Measurements from ENCODE around the gene CTDSPL. TPM values are rescaled to one million over a fixed set of nuclear protein-coding genes. Genes with fewer than 3 reads are reported as not detected.

CTDSPL gene
- total RNA-seq, 2 experiments from 2014 or later = 1.6 to 2.3 TPM

- Mint-ChIP-seq H3K4me1 (peaks cover 3% of the 10 kb centered on the region), H3K9me3 (no peaks in the 10 kb centered on the region), H3K36me3 (no peaks in the 10 kb centered on the region), H3K27me3 (no peaks in the 10 kb centered on the region), H3K27ac (no peak overlapping the region), H3K4me3 (no peak overlapping the region)
- DNase-seq = no peak
Observed at GRCh38 chr3:37932505-37932904, 70.8 kb downstream of the CTDSPL start.

GRCh38 chr3:37934631-37935289 lies 73.1 kb downstream of the CTDSPL start:
- no peak overlapping the region for H3K27ac Mint-ChIP-seq
- no peaks in the 10 kb centered on the region for H3K27me3 Mint-ChIP-seq
- no peak overlapping the region for H3K4me3 Mint-ChIP-seq
- no peaks in the 10 kb centered on the region for H3K9me3 Mint-ChIP-seq
- DNase-seq = no peak
- no peaks in the 10 kb centered on the region for H3K36me3 Mint-ChIP-seq
- peaks cover 3% of the 10 kb centered on the region for H3K4me1 Mint-ChIP-seq

DNA sequence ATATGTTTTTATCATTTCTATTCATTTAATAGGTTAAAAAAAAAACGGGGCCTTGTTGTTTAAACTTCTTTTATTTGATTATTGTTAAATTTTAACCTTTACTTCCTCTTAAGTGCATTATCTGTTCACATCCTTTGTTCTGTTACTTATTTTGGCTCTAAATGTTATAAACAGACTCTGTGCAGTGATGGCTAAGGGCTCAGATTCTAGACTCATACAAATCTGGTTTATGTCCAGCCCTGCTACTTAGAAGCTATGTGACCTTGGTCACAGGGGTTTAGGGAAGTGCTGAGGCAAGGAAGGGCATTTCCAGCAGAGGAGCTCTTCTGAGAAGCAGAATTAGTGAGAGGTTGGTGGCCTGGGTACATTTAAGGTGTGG lies 73.6 kb downstream of the CTDSPL start:
- Mint-ChIP-seq H3K27ac (no peak overlapping the region), H3K4me3 (no peak overlapping the region), H3K36me3 (no peaks in the 10 kb centered on the region), H3K27me3 (no peaks in the 10 kb centered on the region), H3K4me1 (peaks cover 3% of the 10 kb centered on the region), H3K9me3 (no peaks in the 10 kb centered on the region)
- DNase-seq = no peak

DNA sequence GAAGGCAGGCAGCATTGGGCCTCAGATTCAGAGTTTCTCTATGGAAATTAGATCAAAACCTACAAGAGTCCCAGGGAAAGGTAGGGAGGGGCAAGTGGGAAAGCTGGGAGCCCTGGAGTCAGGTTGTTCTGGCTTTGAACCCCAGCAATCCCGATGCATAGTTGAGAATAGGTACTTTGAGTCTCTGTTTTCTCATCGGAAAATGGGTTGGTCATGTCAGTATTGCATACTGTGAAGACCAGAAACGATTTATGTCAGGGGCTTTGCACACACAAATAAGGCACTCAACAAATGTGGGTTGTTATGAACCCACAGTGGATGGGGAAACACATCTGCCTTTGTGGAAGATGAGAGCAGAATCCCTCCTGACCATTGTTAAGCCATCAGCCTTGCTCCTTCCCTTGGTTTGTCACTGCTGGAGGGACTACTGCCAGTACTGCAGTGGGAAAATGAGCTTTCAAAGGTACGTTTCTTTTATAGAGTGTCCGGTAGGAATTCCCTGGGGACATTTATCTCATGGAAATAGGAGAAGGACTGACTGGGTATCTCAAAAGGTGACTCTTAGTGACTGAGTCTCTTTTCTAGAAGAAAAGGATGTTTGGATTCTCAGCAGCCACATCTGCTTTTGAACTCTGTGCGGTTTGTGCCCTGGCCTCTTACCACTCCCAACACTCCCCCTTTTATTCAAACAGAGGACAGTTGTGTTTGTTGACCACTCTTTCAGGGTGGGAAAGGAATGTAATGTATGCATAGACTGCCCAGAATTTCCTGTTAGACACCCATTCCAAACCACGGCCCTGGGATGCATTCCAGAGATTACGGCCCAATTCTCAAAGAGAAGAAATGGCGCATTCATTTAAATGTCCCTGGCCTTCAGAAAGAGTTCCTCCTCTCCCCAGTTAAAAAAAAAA lies 74.3 kb downstream of the CTDSPL start:
- no peak overlapping the region for H3K4me3 Mint-ChIP-seq
- peaks cover under 1% of the 10 kb centered on the region for H3K4me1 Mint-ChIP-seq
- no peaks in the 10 kb centered on the region for H3K9me3 Mint-ChIP-seq
- H3K36me3 Mint-ChIP-seq = no peaks in the 10 kb centered on the region
- no peak for DNase-seq
- no peak overlapping the region for H3K27ac Mint-ChIP-seq
- H3K27me3 Mint-ChIP-seq = no peaks in the 10 kb centered on the region

DNA sequence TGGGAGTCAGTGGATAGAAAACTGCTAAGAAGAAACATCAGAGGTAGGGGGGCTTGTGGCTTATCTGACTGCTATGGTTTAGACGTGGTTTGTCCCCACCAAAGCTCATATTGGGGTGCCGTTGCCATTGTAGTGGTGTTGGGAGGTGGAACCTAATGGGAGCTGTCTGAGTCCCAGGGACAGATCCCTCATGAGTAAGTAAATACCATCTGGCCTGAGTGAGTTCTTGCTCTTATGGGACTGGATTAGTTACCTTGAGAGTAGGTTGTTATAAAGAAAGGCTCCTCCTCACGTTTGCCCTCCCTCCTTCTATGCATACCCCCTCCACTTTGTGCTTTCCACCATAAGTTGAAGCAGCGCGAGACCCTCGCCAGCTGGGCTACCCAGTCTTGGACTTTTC lies 75.5 kb downstream of the CTDSPL start:
- no peaks in the 10 kb centered on the region for H3K36me3 Mint-ChIP-seq
- H3K9me3 Mint-ChIP-seq = no peaks in the 10 kb centered on the region
- no peak overlapping the region for H3K27ac Mint-ChIP-seq
- no peaks in the 10 kb centered on the region for H3K27me3 Mint-ChIP-seq
- no peaks in the 10 kb centered on the region for H3K4me1 Mint-ChIP-seq
- H3K4me3 Mint-ChIP-seq = no peak overlapping the region
- no peak for DNase-seq

DNA sequence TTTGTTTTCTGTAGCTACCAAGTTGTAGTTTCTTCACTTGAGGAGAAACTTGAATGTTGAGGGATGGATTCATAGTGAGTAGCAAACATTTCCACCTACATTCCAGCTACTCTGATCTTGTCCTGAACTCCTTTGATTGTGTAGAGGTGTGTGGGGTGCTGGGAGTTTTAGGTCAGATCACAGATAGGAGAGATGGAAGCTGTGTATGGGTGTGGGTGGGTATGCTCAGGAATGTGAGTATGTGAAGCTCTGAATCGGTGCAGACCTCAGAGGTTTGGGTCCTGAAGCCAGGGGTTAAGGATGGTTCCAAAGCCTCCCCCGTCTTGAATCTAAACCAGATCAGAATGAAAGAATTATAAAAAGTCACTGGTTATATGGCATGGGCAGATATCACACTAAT lies 76.3 kb downstream of the CTDSPL start:
- no peak for DNase-seq
- no peak overlapping the region for H3K27ac Mint-ChIP-seq
- H3K4me1 Mint-ChIP-seq = no peaks in the 10 kb centered on the region
- no peaks in the 10 kb centered on the region for H3K9me3 Mint-ChIP-seq
- no peak overlapping the region for H3K4me3 Mint-ChIP-seq
- no peaks in the 10 kb centered on the region for H3K27me3 Mint-ChIP-seq
- H3K36me3 Mint-ChIP-seq = no peaks in the 10 kb centered on the region

- Mint-ChIP-seq H3K27me3 (no peaks in the 10 kb centered on the region), H3K36me3 (no peaks in the 10 kb centered on the region), H3K4me3 (no peak overlapping the region), H3K27ac (no peak overlapping the region), H3K9me3 (no peaks in the 10 kb centered on the region), H3K4me1 (peaks cover 2% of the 10 kb centered on the region)
- DNase-seq = no peak
Observed at GRCh38 chr3:37940242-37940908, 78.7 kb downstream of the CTDSPL start.

DNA sequence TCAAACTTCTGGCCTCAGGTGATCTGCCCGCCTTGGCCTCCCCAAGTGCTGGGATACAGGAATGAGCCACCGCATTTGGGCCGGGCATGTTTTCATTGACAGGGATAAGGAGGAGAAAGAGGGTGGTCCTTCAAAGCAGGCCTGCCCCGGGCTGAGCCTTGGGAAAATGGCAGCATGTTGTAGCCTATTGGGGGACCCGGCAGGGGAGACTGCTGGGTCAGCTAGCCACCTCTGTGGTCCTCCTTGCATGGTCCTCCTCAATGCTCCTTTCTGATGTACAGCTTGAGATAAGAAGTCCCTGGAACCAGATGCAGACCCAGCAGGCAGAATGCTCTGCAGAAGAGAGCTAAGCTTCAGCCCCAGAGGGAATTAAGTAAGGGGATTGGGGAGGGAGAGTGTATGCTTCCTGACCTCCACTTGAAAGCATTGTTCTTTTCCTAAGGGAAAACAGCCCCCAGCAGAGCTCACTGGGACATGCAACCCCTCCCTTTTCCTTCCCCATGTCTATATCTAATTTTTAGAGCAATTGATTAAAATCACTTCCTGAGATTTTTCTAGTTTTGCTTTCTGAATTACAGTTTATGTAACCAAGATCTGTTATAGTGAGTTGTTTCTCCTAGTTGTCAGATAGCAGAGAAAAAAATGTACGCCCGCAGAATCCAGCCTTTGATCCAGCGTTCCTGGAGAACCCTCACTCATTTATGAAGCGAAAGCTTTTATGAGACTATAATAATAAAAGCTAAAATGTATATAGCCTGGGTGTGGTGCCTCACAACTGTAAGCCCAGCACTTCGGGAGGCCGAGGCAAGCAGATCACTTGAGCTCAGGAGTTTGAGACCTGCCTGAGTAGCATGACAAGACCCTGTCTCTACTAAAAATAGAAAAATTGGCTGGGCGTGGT lies 80.2 kb downstream of the CTDSPL start:
- DNase-seq = no peak
- Mint-ChIP-seq H3K36me3 (no peaks in the 10 kb centered on the region), H3K4me1 (peaks cover 2% of the 10 kb centered on the region), H3K4me3 (no peak overlapping the region), H3K9me3 (no peaks in the 10 kb centered on the region), H3K27ac (no peak overlapping the region), H3K27me3 (no peaks in the 10 kb centered on the region)

DNA sequence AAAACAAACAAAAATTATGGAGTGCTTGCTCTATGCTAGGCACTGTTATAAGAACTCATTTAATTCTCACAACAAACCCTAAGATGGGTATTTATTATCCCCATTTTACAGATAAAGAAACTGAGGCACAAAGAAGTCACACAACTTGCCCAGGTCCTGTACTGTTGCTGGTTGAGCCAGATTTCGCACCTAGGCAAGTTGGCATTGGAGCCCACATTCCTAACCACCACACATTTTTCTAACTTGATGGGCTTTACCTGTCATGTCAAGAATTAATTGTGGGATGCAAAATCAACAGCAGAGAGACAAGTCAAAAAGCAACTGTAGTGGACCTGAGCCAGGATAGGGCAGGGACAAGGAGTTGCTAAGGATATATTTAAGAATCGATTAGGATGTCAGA lies 81.0 kb downstream of the CTDSPL start:
- no peaks in the 10 kb centered on the region for H3K9me3 Mint-ChIP-seq
- H3K36me3 Mint-ChIP-seq = no peaks in the 10 kb centered on the region
- no peak overlapping the region for H3K4me3 Mint-ChIP-seq
- no peak for DNase-seq
- H3K27me3 Mint-ChIP-seq = no peaks in the 10 kb centered on the region
- no peak overlapping the region for H3K27ac Mint-ChIP-seq
- H3K4me1 Mint-ChIP-seq = peaks cover 2% of the 10 kb centered on the region

- Mint-ChIP-seq H3K27ac (no peak overlapping the region), H3K4me1 (peaks cover 2% of the 10 kb centered on the region), H3K4me3 (no peak overlapping the region), H3K9me3 (no peaks in the 10 kb centered on the region), H3K27me3 (no peaks in the 10 kb centered on the region), H3K36me3 (no peaks in the 10 kb centered on the region)
- no peak for DNase-seq
Observed at GRCh38 chr3:37943126-37943525, 81.4 kb downstream of the CTDSPL start.

DNA sequence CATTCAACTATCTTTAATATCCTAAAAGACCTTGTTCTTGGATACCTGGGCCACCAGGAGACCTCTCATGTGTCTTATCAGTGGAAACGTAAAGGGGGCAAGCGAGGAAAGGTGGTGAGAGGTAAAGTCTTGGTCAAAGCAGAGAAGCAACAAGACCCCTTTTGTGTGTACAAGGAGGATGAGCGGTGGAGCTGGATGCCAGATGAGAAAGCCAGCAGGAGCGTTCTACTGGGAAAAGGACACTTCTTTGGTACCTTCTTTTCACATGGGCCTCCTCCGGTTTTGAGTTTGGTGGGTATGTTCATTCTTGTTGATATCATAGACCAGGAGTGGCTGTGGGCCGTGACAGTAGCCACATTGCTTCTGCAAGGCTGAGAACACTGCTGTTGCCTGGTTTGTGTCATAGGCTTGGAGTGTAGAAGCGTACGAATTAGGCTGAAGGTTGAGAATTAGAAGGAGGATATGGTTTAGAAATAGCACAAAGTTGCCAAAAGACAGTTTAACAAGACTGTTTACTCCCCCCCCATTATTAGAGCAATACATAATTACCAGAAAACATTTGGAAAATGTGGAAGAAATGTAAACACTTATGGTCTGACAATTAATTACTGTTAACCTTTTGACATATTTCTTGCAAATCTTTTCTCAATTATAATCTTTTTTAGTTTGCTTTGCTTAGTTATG lies 82.1 kb downstream of the CTDSPL start:
- peaks cover 2% of the 10 kb centered on the region for H3K4me1 Mint-ChIP-seq
- H3K4me3 Mint-ChIP-seq = no peak overlapping the region
- no peak for DNase-seq
- H3K36me3 Mint-ChIP-seq = no peaks in the 10 kb centered on the region
- H3K27ac Mint-ChIP-seq = no peak overlapping the region
- H3K9me3 Mint-ChIP-seq = no peaks in the 10 kb centered on the region
- H3K27me3 Mint-ChIP-seq = no peaks in the 10 kb centered on the region

DNA sequence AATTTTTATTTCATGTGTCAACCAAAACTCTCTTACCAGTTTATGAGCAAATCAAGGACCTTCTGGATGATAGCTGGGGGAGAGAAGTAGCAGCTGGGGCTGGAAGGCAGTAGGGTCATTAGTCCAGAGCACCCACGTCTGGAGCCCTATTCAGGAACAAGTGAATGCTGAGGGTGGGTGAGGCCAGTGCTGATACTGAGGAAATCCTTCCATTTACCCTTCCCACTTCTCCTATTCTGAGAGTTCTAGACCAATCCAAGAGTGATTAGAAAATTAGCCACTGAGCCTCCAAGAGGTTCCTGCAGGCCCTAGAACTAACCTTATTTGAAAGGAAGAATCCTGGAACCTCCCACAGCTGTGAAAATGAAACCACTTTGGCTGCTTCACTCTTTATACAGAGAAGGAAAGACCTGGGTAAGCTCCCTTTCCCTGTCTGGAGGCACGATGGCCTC lies 82.7 kb downstream of the CTDSPL start:
- Mint-ChIP-seq H3K4me1 (peaks cover 2% of the 10 kb centered on the region), H3K9me3 (no peaks in the 10 kb centered on the region), H3K4me3 (no peak overlapping the region), H3K36me3 (no peaks in the 10 kb centered on the region), H3K27me3 (no peaks in the 10 kb centered on the region), H3K27ac (no peak overlapping the region)
- no peak for DNase-seq

DNA sequence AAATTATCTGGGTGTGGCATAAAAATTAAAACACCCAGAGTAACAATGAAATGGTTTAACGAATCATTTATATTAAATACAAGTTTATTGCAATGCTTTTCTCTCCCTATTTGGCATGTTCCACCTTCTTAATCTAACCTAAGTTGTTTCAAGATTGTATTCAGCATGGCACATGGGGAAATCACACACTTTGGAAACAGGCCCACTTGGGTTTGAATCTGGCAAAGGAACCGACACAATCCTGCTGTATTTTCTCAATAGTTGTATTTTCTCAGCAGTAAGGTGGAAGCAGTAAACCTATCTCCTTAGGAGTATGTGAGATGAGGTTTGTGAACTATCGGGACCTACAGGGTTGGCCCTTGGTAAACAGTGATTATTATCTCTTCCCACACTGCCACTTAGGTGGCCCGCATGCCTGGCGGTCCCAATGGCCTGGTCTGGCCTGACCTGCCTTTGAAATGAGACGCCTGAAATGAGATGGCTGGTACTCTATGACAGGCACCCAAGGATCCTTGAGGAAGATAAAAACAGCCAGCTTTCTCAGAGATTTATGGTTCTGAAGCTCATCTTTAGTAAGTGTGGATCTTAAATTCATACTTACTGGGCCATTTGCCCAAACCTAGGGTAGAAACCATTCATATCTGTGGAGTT lies 83.6 kb downstream of the CTDSPL start:
- no peaks in the 10 kb centered on the region for H3K27me3 Mint-ChIP-seq
- no peak overlapping the region for H3K4me3 Mint-ChIP-seq
- H3K4me1 Mint-ChIP-seq = peaks cover 2% of the 10 kb centered on the region
- no peaks in the 10 kb centered on the region for H3K9me3 Mint-ChIP-seq
- no peak overlapping the region for H3K27ac Mint-ChIP-seq
- no peaks in the 10 kb centered on the region for H3K36me3 Mint-ChIP-seq
- no peak for DNase-seq

All from activated naive CD8-positive, alpha-beta T cell treated with anti-CD3 and anti-CD28 coated beads for 36 hours (primary cell).